Right atrium auricular region (tissue), 2 donors: ENCODE data around the gene MAGEA11. TPM values are rescaled to one million over a fixed set of nuclear protein-coding genes. Genes with fewer than 3 reads are reported as not detected.
"Not testable (repeated sequence)": the region's sequence is repeated elsewhere in the genome, so short reads cannot be mapped to it uniquely, and the experiment has no call there.

Experiments used
- DNase-seq: peaks from one replicate; pipeline ENCODE4 v3.0.0-alpha.2; 2019; ENCODE audit warnings: low spot score
- H3K27ac ChIP-seq, 2 donors: fragments of 200-600 bp; sonication (generic); 1 replicate in 1 of 2; 2 replicates in 1 of 2; pipeline ENCODE4 v1.5.1; 2016 to 2019
- H3K27me3 ChIP-seq, 2 donors: fragments of 200-600 bp; sonication (generic); one replicate each; pipeline versions ENCODE4 v1.5.1 to v1.6.0; 2017 to 2019
- H3K36me3 ChIP-seq: fragments of 200-600 bp; sonication (generic); one replicate; pipeline ENCODE4 v1.5.1; 2016
- H3K4me1 ChIP-seq, 2 donors: fragments of 200-600 bp; sonication (generic); one replicate each; pipeline versions ENCODE4 v1.5.1 to v1.6.0; 2017 to 2019
- H3K4me3 ChIP-seq, 2 donors: fragments of 200-600 bp; sonication (generic); 1 replicate in 1 of 2; 2 replicates in 1 of 2; pipeline ENCODE4 v1.5.1; 2017 to 2019; ENCODE audit warnings: mild to moderate bottlenecking in 1 of 2, moderate library complexity in 1 of 2
- H3K9me3 ChIP-seq, 2 donors: fragments of 200-600 bp; sonication (generic); one replicate each; pipeline ENCODE4 v1.5.1; 2019
- CTCF ChIP-seq, 2 donors: fragments of 200-600 bp; sonication (generic); IDR thresholded peaks; one replicate each; pipeline ENCODE4 v1.5.1; 2019; ENCODE audit warnings: antibody characterized with exemption in 2 of 2
- total RNA-seq, 2 donors: library from RNA; depleted of rRNA; stranded (reverse); fragments of >200 nt; gene quantifications; one replicate each; pipeline ENCODE4 v1.1.0, GENCODE V29; 2016

The MAGEA11 gene
- total RNA-seq, 2 donors from 2014 or later, result not detected

- Histone ChIP-seq H3K4me1 (no peaks in the 10 kb centered on the region), H3K4me3 (no peak overlapping the region), H3K36me3 (no peaks in the 10 kb centered on the region), H3K27me3 (no peaks in the 10 kb centered on the region), H3K27ac (no peak overlapping the region), H3K9me3 (no peaks in the 10 kb centered on the region)
- no peak for DNase-seq
- TF ChIP-seq CTCF (IDR thresholded peaks at IDR 0.05), result no peak
Measured at GRCh38 chrX:149715468-149715867, 3.6 kb downstream of the MAGEA11 start.

GRCh38 chrX:149716632-149717031, 4.8 kb downstream of the MAGEA11 start:
- no peak for TF ChIP-seq CTCF (IDR thresholded peaks at IDR 0.05)
- Histone ChIP-seq H3K36me3 (no peaks in the 10 kb centered on the region), H3K4me3 (no peak overlapping the region), H3K4me1 (no peaks in the 10 kb centered on the region), H3K9me3 (no peaks in the 10 kb centered on the region), H3K27me3 (no peaks in the 10 kb centered on the region), H3K27ac (no peak overlapping the region)
- DNase-seq, result no peak

GRCh38 chrX:149717803-149718202, 5.9 kb downstream of the MAGEA11 start:
- no peak for DNase-seq

GRCh38 chrX:149718757-149719156, 6.9 kb downstream of the MAGEA11 start:
- Histone ChIP-seq H3K4me1 (no peaks in the 10 kb centered on the region), H3K27ac (no peak overlapping the region), H3K36me3 (no peaks in the 10 kb centered on the region), H3K4me3 (no peak overlapping the region), H3K9me3 (no peaks in the 10 kb centered on the region), H3K27me3 (no peaks in the 10 kb centered on the region)
- no peak for DNase-seq
- TF ChIP-seq CTCF (IDR thresholded peaks at IDR 0.05), result no peak

More at GRCh38 chrX:149717803-149718202, 5.9 kb downstream of the MAGEA11 start:
- no peak for TF ChIP-seq CTCF (IDR thresholded peaks at IDR 0.05)
- no peak overlapping the region for H3K4me3 ChIP-seq
- H3K27me3 ChIP-seq, result no peaks in the 10 kb centered on the region
- H3K4me1 ChIP-seq, result no peaks in the 10 kb centered on the region
- H3K36me3 ChIP-seq, result no peaks in the 10 kb centered on the region
- H3K27ac ChIP-seq, result no peak overlapping the region
- H3K9me3 ChIP-seq, result no peaks in the 10 kb centered on the region

- TF ChIP-seq CTCF (IDR thresholded peaks at IDR 0.05), result no peak
- no peak for DNase-seq
Measured at GRCh38 chrX:149720021-149720689, 8.3 kb downstream of the MAGEA11 start.

GRCh38 chrX:149721241-149721640, 9.4 kb downstream of the MAGEA11 start:
- not testable (repeated sequence) for H3K36me3 ChIP-seq, DNase-seq, H3K9me3 ChIP-seq, H3K27ac ChIP-seq, H3K4me3 ChIP-seq, H3K4me1 ChIP-seq, H3K27me3 ChIP-seq

More at GRCh38 chrX:149720021-149720689, 8.3 kb downstream of the MAGEA11 start:
- no peaks in the 10 kb centered on the region for H3K9me3 ChIP-seq
- no peak overlapping the region for H3K4me3 ChIP-seq
- H3K27ac ChIP-seq, result no peak overlapping the region
- no peaks in the 10 kb centered on the region for H3K36me3 ChIP-seq
- no peaks in the 10 kb centered on the region for H3K27me3 ChIP-seq
- no peaks in the 10 kb centered on the region for H3K4me1 ChIP-seq
